Endodermal cell (in vitro differentiated cells): ENCODE results near the gene BPIFB4. TPM values are rescaled to one million over a fixed set of nuclear protein-coding genes. Genes with fewer than 3 reads are reported as not detected.
"Not testable (repeated sequence)": the region's sequence is repeated elsewhere in the genome, so short reads cannot be mapped to it uniquely, and the experiment has no call there.

Experiments
- DNase-seq: peaks from one replicate; pipeline ENCODE4 v3.0.0-alpha.2; 2017
- H3K27ac ChIP-seq: 2 replicates; pipeline ENCODE4 v1.5.1; 2013; ENCODE audit warnings: mild to moderate bottlenecking, low read depth, low read length, moderate library complexity
- H3K27me3 ChIP-seq: 2 replicates; pipeline ENCODE4 v1.6.1; 2013; ENCODE audit warnings: mild to moderate bottlenecking, low read length, moderate library complexity; ENCODE audit not compliant: insufficient read depth, control insufficient read depth, poor library complexity, severe bottlenecking
- H3K36me3 ChIP-seq: 2 replicates; pipeline ENCODE4 v1.7.0; 2013; ENCODE audit warnings: mild to moderate bottlenecking, low read length, moderate library complexity; ENCODE audit not compliant: control insufficient read depth, insufficient read depth
- H3K4me1 ChIP-seq: one replicate; pipeline ENCODE4 v1.7.0; 2013; ENCODE audit warnings: low read length; ENCODE audit not compliant: control insufficient read depth, insufficient read depth
- H3K4me3 ChIP-seq: 2 replicates; pipeline ENCODE4 v1.5.1; 2013; ENCODE audit warnings: mild to moderate bottlenecking, low read length, moderate library complexity
- H3K9ac ChIP-seq: 2 replicates; pipeline ENCODE4 v1.6.1; 2013; ENCODE audit warnings: mild to moderate bottlenecking, low read length, moderate library complexity; ENCODE audit not compliant: poor library complexity, severe bottlenecking; ENCODE audit errors: extremely low read depth
- H3K9me3 ChIP-seq: 2 replicates; pipeline ENCODE4 v1.6.1; 2013; ENCODE audit warnings: mild to moderate bottlenecking, low read length, moderate library complexity; ENCODE audit not compliant: control insufficient read depth
- H3K27ac Mint-ChIP-seq: 2 replicates; pipeline ENCODE4 v1.8.0; 2020; ENCODE audit warnings: mixed read lengths
- H3K27me3 Mint-ChIP-seq: 2 replicates; pipeline ENCODE4 v1.8.0; 2021; ENCODE audit warnings: mild to moderate bottlenecking, mixed read lengths; ENCODE audit not compliant: insufficient read depth
- H3K36me3 Mint-ChIP-seq: 2 replicates; pipeline ENCODE4 v1.8.0; 2020; ENCODE audit warnings: low read depth, mixed read lengths
- H3K4me1 Mint-ChIP-seq: 2 replicates; pipeline ENCODE4 v1.8.0; 2020; ENCODE audit warnings: mixed read lengths
- H3K4me3 Mint-ChIP-seq: 2 replicates; pipeline ENCODE4 v1.8.0; 2020; ENCODE audit warnings: mild to moderate bottlenecking, moderate library complexity, mixed read lengths
- H3K9me3 Mint-ChIP-seq: 2 replicates; pipeline ENCODE4 v1.8.0; 2020; ENCODE audit warnings: mild to moderate bottlenecking, mixed read lengths
- CTCF ChIP-seq: fragments of 200-600 bp; sonication (generic); conservative IDR thresholded peaks from 2 replicates; pipeline ENCODE4 v1.5.0; 2021; ENCODE audit warnings: antibody characterized with exemption, mild to moderate bottlenecking
- WGBS, 2 experiments: methylation state at CpG; one replicate each; pipeline versions ENCODE4 v1.1.5 to v1.1.7; 2013; ENCODE audit warnings: missing lambda C conversion rate in 2 of 2, mixed read lengths in 1 of 2; ENCODE audit not compliant: insufficient coverage in 1 of 2, insufficient read length in 1 of 2; 5-methylcytosine and 5-hydroxymethylcytosine counted together
- total RNA-seq, 2 donors: library from RNA; stranded (reverse); fragmentation: NEBNext Ultra II Directional in 1 of 2; extraction: Animal tissue kit (Norgen Biotek cat#: 25700) in 1 of 2; gene quantifications; 2 replicates in 1 of 2; 3 replicates in 1 of 2; pipeline ENCODE4 v1.2.1, GENCODE V29; 2021

BPIFB4 gene
- total RNA-seq, 2 donors from 2014 or later = 0.22 TPM; not detected in 1

DNA sequence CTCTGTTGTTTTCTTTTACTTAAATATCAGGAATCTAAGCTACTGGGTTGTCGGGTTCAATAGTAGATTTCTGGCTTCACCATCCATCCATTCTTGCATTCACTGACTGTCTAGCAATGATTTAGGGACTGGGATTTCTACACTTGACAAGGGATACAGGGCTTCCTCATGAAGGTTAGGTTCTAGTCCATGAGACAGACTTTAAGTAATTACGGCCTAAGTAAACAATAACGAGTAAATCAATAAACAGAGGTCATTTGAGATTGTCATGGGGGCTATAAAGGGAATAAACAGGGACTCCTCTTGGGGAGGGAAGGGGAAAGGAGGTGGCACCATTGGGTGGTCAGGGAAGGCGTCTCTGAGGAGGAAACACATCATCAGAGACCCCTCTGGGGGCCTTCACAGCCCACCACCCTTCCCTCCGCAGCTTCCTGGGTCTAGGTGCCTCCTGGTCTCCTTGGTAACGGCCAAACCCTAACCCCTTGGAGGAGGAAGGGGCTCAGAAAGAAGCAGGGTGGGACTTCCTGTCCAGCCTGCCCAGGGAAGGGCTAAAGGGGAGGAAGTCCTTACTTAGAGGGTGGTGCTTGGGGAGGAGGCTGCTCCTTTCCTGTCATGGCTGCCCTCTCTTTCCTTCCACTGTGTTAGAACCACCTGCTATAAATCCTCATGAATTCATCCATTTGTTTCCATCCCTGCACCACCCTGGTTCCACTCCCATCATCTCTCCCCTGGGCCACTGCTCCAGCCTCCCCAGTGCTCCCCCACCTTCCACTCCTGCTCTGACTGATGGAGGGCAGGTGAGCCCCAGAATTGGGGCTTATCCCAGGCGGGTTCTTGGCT is 33.3 kb downstream of the BPIFB4 start:
- no peak overlapping the region for H3K4me3 Mint-ChIP-seq
- TF ChIP-seq CTCF = no peak
- H3K27ac ChIP-seq = no peak overlapping the region
- H3K4me1 ChIP-seq = no peaks in the 10 kb centered on the region
- H3K4me3 ChIP-seq = no peak overlapping the region
- H3K9ac ChIP-seq = no peak overlapping the region
- peaks cover 14% of the 10 kb centered on the region for H3K27me3 Mint-ChIP-seq
- H3K4me1 Mint-ChIP-seq = peaks cover 2% of the 10 kb centered on the region
- no peak for DNase-seq
- H3K27me3 ChIP-seq = no peaks in the 10 kb centered on the region
- no peak overlapping the region for H3K27ac Mint-ChIP-seq
- no peaks in the 10 kb centered on the region for H3K36me3 ChIP-seq
- 88 to 100% methylated on average over 4 to 7 of the region's 7 CpGs for WGBS, 2 experiments
- H3K9me3 Mint-ChIP-seq = peaks cover 35% of the 10 kb centered on the region
- peaks cover 5% of the 10 kb centered on the region for H3K36me3 Mint-ChIP-seq
- H3K9me3 ChIP-seq = no peaks in the 10 kb centered on the region

DNA sequence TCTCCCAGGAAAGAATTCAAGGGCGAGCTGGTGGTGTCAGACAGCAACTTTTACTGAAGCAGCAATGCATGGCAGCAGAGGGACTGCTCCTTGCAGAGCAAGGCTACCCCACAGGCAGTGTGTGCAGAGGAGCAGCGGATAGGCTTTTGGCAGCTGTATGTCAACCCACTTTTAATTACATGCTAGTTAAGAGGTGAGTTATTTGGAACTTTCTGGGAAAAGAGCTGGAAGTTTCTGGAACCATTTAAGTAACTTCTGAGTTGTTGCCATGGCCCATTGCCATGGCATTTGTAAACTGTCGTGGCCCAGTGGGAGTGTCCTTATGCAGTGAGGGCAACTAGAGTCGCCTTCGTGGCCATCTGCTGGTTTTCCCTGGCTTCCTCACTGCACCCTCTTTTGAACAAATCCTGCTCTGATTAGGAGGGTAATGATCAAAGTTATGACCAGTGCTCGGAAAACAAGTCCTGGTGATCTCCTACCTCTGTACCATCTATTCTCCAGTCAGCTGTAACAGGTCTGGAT is 34.0 kb downstream of the BPIFB4 start:
- Mint-ChIP-seq H3K27me3 (peaks cover 17% of the 10 kb centered on the region), H3K4me1 (peaks cover 2% of the 10 kb centered on the region), H3K4me3 (no peak overlapping the region), H3K9me3 (peaks cover 35% of the 10 kb centered on the region), H3K36me3 (peaks cover 5% of the 10 kb centered on the region), H3K27ac (no peak overlapping the region)
- Histone ChIP-seq H3K36me3 (no peaks in the 10 kb centered on the region), H3K27ac (no peak overlapping the region), H3K27me3 (no peaks in the 10 kb centered on the region), H3K9me3 (no peaks in the 10 kb centered on the region), H3K4me3 (no peak overlapping the region), H3K4me1 (no peaks in the 10 kb centered on the region), H3K9ac (no peak overlapping the region)
- no peak for DNase-seq
- WGBS, 2 experiments = 88 to 95% methylated on average over 4 to 6 of the region's 6 CpGs
- no peak for TF ChIP-seq CTCF

DNA sequence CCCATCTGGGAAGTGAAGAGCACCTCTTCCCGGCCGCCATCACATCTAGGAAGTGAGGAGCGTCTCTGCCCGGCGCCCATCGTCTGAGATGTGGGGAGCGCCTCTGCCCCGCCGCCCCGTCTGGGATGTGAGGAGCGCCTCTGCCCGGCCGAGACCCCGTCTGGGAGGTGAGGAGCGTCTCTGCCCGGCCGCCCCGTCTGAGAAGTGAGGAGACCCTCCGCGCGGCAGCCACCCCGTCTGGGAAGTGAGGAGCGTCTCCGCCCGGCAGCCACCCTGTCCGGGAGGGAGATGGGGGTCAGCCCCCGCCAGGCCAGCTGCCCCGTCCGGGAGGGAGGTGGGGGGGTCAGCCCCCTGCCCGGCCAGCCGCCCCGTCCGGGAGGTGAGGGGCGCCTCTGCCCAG is 36.1 kb downstream of the BPIFB4 start:
- 99% methylated on average over 23 of the region's 34 CpGs; no CpG with 5 or more reads in 1 of the 2 experiments for WGBS, 2 experiments
- not testable (repeated sequence) for H3K4me1 Mint-ChIP-seq, H3K4me3 Mint-ChIP-seq, DNase-seq, H3K9me3 ChIP-seq, H3K36me3 ChIP-seq, H3K27ac ChIP-seq, H3K27me3 ChIP-seq, H3K27ac Mint-ChIP-seq, H3K9ac ChIP-seq, H3K4me1 ChIP-seq, H3K36me3 Mint-ChIP-seq, H3K4me3 ChIP-seq
- peaks cover 35% of the 10 kb centered on the region for H3K9me3 Mint-ChIP-seq
- peaks cover 20% of the 10 kb centered on the region for H3K27me3 Mint-ChIP-seq
